NCI-H187 (cell line): Measurements from ENCODE around the gene NTRK3.
"Not testable (repeated sequence)": the region's sequence is repeated elsewhere in the genome, so short reads cannot be mapped to it uniquely, and the experiment has no call there.

Experiments used
- DNase-seq, 2 experiments: peaks; one replicate each; lab custom pipeline; 2025; lab: John Stamatoyannopoulos, UW

The NTRK3 gene

DNA sequence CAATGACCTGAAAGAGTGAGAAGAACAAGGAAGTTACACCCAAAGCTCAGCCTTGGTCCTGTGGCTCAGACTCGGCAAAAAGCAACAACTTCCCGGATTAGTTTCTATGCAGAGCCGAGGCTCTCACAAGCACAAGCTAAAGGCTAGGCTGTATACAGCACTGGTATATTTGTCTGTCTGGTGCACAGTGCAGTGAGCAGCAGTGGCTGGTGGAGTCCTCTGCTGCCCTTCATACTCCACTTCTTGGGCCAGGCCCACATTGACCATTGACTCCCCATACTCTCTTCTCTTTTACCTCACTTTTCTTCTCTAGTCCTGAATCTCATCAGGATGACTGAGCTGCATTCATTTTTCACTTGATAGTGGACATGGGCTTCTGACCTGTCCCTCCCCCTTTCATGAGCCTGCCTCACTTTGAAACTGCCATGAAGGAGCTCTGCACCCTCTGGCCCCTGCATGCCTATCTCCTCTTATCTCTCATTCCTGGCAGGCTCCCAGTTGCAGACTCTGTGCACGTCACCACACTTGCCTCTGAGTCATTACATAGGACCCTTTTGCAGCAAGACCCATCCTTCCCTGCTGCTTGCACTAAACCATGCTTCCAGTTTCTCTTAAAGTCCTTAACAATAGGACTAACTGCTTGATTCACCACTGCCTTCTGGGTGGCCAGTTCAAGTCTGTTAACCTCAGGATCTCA lies 379.3 kb downstream of the NTRK3 start:
- no peak for DNase-seq

DNA sequence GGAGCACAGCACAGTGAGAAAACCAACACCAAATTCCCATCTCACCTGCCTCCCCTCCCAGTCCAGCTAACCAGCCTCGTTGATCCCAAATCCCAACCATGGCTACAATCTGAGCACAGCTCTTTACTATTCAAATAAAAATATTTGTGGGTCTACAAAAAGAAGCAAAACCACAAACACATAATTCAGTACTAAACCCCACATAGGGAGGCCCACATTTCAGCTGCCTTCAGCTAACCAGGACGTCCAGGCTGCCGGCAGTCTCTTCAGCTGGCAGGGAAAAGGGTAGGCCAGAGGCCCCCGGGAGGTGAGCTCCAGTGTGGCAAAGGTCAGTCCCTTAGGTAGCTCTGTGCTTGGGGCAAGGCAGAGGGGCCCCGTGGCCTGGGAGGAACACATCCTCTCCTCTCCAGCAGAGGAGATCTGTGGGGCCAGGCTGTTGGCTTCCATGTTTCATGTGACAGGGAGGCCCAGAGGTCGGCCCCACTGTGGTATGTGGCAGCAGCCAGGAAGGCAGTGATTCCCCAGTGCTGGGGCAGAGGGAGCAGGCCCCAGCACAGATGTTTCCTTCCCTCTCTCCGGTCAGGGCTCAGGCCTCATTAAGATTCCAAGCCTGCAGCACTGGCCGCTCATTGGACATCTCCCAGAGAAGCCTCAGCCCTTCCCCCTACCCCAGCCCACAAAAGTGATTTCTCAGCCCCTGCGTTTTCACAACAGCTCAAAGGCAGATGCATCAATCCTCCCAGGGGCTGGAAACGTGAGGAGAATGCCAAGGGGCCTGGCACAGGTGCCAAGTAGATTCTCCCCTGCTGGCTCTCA lies 381.4 kb downstream of the NTRK3 start:
- no peak for DNase-seq

DNA sequence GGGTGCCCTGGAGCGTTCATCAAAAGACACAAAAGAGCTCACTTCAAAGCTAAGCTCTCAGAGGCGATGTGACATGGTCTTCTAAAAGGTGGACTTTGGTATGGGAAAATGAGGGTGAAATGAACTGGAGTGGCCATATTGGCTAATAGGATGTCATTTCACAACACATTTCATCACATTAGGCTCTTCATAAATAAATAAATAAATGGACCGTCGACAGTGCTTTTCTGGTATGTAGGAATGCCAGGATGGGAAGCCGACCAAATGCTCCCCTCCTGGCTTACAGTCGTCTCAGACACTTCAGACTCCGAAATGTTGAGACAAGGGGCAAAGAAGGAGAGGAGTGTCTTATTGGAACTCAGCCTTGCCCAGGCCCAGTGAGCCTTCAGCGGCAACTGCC lies 383.0 kb downstream of the NTRK3 start:
- DNase-seq, result no peak

DNA sequence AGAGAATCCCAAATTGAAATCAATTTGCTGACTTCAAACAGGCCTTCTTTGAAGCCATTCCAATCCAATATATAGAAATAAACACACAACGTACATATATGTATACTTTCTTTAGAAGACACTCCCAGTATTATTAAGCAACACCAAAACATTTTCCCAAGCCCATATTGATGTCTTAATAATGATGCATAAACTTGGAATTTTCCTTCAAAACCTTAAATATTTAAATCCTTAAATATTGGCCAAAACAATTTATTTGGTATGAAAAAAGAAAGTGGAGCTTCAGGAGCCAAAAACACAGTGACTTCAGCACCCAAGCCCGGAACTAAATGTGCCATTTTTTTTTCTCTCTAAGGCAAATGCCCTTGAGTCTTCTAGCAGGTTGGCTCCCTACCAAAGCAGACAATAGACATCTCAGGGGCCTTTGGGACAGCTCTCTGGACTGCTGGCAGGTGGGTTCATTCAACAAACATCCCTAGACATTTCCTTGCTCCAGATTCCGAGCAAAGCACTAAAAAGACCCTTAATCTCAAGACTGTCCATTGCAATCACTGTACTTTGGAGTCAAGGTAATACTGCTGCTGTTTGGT lies 384.7 kb downstream of the NTRK3 start:
- DNase-seq, result no peak

DNA sequence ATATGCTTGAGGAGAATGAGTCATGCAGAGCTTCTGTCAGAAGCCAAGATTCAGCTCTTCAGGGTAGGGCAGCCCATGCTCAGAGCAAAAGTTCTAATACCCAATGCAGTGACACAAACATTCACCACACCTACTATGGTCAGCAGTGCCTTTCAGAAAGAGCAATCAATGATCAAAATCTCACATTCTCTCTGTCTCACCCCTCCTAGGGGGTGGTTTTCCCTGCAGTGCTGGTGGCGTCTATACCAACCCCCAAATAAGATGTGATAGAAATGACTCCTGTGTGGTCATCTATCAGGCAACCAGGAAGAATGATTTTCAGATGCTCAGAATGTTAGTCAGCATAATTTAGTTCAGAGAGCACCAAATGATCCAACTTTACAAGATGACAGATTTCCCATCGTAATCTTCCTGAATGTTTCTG lies 385.3 kb downstream of the NTRK3 start:
- DNase-seq, result no peak

DNA sequence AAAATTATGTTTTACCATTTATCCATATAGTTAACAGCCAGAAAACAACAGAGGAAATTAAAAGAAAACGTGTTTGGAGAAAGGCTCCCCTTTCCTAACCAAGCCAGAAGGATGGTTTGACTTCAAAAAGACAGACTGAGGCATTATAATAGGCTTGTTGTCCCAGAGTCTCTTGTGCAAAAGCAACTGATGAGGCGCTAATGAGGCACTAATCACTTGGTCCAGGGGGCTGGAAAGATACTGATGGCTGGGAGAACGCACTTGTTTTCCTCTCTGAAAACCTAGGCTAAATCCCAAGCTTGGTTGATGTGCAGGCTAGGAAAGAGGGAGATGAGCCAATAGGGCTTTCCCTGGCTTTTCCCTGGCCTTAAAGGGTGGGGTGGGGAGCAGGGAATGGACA lies 389.6 kb downstream of the NTRK3 start:
- DNase-seq, result no peak

DNA sequence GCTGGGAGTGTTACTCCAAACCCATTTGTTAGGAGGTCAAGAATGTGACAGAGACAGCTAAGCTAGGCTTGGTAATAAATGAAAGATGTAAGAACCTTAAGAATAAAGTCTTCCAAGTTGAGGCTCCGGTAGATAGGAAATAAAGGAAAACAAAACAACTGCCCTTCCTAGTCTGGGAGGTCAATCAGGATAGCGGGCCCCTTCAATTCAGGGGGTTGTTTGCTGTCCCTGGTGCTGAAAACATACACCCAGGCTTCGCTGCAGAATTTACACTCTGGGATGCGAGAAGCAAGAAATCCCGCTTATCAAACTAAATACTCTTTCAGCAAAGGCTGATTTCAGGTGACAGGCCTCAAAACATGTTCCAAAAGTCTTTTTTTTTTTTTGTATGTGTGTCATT lies 393.4 kb downstream of the NTRK3 start:
- DNase-seq, result no peak

DNA sequence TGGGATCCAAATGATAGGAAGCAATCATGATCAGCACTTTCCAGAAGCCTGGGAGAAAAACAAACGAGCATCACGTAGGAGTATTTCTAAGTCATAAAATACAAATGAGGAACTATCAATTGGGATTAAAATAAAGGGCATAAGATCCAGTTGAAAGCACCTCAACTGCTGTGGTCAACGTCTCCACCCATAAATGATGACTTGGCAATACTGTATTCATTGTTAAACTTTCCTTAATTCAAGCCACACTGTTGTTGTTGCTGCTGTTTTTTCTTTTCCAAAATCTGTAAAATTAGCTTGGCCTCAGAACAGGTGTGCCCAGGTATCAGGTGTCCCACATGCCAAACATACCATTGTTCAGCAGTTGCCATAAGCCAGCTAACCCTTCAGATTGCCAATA lies 395.8 kb downstream of the NTRK3 start:
- DNase-seq, result no peak

DNA sequence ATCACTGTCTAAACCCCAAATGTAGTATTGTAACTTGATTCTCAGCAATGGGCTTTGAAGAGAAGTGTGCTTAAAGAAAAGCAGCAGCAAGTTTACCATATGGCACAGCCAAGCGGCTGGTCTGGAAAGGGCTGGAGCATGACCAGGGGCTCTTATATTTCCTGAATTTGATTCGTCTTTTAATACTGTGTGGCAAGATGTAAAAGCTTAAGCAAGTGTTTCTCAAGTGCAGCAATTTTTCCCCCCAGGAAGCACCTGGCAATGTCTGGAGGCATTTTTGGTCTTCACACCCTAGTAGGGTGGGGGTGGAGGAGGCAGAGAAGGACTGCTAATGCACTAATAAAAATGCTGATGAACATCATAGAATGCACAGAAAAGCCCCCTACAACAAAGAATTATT lies 397.9 kb downstream of the NTRK3 start:
- DNase-seq, result no peak

DNA sequence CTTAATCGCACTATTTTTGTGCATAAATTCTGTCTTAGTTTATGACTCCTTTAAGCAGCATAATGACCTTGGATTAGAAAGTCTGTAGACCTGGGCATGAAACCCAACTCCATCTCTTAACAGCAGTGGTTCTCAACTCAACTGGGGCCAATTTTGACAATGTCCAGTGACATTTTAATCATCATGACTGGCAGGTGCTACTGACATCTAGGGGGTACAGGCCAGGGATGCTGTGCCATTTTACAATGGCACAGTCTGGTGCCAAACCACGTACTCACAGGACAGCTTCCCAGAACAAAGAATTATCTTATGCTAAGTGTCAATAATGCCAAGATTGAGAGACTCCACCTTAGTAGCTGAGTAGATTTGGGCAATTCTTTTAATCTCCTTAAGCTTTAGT lies 405.0 kb downstream of the NTRK3 start:
- DNase-seq, result no peak

DNA sequence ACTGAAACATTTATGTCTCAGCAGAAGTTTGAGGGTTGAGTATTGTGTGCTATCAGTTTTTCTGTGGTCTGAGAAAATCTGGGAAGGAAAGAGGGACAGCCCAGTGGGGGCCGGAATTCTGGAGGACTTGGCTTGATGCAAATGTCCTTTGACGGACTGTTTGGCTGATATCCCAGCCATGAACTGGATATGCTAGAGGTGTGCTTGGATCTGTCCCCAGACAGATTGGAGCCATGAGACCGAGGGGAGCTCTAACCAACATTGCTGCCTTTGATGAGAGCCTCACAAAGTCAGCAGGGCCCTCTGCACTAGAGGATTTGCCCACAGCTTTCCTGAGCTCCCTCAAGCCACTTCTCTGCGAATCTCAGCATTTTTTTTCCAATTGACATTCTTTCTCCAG lies 405.6 kb downstream of the NTRK3 start:
- no peak for DNase-seq

DNA sequence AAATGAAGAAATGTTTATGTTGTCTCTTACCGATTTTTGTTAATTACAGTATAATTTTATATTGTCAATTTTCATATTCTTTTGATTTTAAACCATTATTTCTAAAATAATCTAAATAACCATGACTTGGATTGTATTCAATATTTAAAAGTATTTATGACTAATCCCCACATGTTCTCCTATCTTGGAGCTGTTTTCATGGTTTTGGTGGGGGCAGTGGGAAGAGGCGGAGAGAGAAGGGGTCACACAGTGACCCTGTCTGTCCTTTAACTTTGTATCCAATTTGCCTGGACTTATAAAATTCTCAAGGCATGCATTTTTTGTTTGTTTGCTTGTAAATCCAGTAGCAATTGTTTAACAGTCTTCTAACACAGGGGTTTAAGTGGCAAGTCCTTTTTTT lies 407.4 kb downstream of the NTRK3 start:
- no peak for DNase-seq

DNA sequence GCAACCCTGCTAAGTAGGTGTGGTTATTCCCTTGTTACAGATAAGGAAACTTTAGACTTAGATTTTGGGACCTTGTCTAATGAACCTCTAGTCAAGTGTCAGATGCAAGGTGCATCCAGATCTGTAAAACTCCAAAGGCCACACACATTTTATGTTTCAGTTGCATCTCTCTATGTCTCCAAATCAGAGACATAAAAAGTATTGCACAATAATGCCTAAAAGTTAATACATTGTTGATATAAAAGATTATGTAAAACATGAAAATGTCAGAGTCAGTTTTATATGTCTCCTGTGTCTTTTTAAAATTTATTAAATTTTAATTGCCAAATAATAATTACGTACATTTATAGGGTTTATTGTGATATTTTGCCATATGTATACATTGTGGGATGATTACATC lies 408.5 kb downstream of the NTRK3 start:
- no peak for DNase-seq

DNA sequence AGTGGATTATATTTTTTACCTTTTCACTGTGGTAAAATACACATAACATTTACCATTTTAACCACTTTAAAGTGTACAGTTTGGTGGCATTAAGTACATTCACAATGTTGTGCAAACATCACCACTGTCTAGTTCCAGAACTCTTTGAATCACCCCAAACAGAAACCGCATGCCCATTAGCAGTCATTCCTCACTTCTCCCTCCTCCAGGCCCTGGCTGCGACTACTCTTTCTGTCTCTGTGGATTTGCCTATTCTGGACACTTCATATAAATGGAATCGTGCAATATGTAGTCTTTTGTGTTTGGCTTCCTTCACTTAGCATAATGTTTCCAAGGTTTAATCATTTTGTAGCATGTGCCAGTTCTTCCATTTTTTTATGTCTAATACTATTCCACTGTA lies 409.8 kb downstream of the NTRK3 start:
- no peak for DNase-seq

DNA sequence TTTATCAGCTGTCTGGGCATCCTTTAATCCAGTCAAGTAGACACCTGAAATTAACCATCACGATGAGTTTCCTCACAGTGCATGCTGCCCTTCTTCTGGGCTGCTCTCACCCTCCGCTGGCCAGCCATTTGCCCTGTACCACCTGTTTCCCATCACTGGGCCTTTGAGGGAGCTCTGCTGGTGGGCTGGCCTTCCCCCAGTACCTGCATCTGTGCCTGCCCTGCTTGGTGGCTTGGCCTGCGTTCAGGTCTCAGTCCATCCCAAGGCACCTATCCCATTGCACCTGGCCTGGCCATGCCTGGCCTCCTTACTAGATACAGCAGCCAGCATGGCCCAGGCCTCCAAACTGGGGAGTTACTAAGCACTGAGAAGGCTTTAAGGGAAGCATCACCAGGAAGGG lies 413.2 kb downstream of the NTRK3 start:
- DNase-seq, result no peak

DNA sequence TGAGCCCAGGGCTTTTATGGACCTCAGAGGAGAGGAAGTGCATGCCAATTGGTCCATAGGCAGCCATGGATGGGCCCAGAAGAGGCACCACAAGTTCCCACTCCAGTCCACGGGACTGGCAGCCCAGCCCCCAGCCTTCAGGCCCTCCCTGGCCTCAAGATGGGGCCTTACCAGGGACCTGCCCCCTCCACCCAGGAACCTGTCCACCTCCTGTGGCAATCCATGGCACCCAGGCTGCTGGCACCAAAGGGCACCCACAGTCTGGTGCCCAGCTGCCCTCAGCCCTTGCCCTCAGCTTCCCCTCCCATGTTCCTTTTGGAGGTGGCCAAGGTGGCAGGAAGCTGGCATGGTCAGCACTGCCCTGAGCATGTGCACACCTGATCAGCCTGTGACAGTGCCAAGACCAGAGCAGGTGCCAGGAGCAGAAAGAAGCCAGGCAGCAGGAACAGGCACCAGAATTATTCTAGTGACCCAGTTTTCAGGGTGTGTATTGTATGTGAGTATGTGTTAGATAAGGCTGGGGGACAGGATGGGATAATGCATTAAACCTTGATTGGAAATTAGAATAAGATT lies 415.0 kb downstream of the NTRK3 start:
- DNase-seq, result no peak

DNA sequence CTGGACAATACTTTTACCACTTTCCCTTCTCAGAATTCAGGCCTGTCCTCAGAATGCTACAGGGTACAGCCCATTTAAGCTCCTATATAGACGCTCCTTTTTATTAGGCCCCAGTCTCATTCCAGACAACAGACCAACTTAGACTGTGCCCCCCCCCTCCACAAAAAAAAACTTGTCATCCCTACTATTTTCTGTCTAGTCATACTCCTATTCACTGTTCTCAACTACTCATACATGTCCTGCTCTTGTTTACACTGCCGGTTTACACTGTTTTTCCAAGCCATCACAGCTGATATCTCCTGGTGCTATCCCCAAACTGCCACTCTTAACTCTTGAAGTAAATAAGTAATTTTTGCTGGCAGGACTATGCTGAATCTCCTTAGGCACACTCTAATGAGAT lies 420.7 kb downstream of the NTRK3 start:
- DNase-seq, result not testable (repeated sequence)

DNA sequence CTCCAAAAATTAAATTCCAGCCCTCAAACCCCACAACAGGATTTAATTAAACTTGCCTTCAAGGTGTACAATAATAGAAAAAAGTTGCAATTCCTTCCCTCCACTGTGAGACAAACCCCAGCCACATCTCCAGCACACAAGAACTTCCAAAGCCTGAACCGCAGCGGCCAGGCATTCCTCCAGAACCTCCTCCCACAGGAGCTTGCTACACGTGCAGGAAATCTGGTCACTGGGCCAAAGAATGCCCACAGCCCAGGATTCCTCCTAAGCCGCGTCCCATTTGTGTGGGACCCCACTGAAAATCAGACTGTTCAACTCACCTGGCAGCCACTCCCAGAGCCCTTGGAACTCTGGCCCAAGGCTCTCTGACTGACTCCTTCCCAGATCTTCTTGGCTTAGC lies 423.2 kb downstream of the NTRK3 start:
- not testable (repeated sequence) for DNase-seq

DNA sequence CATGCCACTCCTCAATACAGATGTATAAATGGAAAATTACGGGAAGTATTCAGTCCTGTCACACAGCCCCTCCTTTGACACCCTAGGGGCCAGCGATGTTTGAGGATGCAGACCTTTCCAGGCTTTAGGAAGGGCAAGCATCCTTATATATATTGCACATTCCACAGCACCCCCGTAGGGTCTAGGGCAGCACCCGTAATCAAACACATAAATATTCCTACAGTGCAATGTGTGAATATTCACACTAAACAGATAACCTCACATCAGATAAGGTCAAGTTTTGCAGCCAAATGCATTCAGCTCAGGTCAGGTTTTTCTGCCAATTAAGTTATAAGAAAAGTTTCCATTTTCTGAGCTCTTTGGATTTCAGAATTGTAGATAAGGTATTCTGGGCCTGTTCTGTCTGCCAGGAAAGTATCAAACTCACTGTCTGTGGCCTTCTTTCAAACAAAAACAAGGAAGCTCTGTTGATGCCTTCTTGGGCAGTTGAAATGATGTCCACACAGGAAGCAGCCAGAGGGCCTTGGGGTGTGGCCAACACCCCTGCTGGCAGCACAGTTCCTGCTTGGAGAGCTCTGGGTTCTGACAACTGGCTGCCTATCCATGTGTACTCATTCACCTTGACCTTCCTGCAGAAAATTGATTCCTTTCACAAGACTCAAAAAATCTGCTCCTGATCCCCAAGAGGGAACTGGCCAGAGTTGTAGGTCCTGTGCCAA lies 427.0 kb downstream of the NTRK3 start:
- DNase-seq, result no peak

DNA sequence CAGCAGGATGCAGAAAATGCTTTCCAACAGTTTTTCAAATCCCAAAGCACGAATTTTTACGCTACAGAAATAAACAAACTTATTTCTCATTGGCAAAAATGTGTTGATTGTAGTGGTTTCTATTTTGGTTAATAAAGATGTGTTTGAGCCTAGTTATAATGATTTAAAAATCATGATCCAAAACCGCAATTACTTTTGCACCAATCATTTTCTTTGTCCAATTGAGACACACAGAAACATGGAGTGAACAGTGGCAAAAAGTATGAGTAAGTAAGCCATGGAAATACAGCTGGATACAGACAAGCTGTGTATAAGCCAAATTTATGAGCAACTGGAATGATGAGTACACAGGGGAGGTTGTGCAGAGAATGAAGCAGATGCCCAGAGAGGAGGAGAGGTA lies 427.9 kb downstream of the NTRK3 start:
- no peak for DNase-seq

DNA sequence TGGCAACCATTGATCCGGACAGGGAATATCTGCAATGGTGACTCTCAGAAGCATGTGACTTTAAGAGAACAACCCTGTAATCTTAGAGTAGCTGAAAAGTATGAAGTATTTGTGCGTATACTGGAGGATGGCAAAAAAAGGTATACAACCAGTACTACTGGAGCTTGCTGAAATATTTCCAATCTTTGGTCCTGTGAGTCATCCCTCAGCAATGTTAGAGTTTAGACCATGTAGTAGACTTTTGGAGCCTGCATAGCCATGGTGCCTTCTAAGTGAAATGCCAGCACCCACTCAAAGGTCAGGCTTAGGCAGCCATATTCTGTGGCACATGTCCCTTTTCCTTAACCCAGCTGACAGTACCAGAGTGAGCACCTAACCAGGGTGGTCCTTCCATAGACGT lies 429.4 kb downstream of the NTRK3 start:
- no peak for DNase-seq

DNA sequence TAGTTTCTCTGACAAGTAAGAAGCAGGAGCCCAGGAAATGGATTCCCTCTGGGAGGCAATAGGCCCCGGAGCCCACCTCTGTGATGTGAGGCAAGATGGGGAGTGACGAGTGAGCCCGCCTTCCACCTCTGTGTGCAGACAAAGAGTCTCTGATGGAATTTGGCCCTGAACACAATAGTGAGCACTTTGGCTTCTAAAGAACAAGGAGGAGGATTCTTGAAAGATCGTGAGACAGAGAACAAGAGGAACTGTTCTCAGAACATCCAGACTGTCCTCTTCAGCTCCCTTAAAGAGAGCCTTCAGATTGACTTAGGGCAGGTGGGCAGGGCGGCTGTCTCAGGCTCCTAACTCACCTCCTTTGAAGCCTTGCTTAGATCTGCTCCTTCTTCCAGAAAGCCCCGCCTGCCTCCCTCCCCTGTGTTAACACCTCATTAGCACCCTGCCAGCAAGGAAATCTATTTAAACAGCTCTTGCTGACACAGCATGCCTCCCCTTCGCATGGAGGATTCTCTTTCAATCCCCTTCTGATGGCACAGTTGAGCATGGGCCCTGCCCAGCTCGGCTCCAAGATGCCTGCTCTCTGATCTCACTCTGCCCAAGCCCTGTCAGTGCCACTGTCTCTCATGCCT lies 430.3 kb downstream of the NTRK3 start:
- no peak for DNase-seq
